HG02759 (cell line): ENCODE data around the gene SLC2A1.
"Not testable (repeated sequence)": the region's sequence is repeated elsewhere in the genome, so short reads cannot be mapped to it uniquely, and the experiment has no call there.

Experiments used
- ATAC-seq: cut with Tn5 transposase; IDR thresholded peaks from one replicate; pipeline ENCODE4 v1.9.1; 2021; ENCODE audit warnings: mild to moderate bottlenecking, moderate library complexity; ENCODE audit not compliant: unreplicated experiment

Gene SLC2A1

DNA sequence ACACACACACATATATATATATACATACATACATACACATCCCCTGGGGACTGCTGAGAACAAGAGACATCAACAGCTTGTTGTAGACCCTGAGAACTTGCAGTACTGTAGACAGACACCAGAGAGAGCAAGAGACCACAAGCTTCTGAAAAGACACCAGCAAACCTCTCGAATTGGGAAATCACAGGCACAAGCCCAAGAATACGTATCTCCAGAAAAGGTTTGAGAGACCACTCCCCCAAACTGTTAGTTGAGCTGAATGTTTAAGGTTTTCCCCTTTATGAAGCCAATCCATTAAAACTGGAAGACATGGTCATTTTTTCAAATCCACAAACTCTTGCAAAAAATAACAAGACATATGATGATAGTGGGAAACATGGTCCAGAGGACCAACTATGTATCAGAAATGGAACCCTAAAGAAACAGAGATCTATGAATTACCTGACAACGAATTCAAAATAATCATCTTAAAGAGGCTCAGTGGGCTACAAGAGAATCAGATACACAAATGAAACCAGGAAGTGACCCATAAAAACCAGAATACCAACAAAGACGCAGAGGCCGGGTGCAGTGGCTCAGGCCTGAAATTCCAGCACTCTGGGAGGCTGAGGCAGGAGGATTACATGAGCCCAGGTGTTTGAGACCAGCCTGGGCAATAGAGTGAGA, 45.1 kb downstream of the SLC2A1 start:
- ATAC-seq = no peak

DNA sequence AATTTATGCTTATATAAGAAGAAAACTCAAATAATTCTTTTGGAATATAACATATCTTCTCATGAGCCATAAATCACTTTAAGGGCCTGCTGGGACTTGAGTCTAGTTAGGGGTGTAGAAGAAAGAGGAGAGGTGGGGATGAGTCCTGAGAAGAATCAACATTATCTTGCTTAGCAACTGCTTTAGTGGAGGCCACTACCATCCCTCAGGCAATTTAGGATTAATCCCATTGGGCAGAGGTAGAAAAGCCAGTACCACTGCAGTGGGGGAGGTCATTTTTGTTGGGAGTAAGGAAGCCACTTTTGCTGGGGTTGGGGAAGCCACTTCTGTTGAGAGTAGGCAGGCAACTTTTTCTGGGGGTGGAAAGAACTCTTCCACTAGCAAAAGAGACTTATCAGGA, 47.7 kb downstream of the SLC2A1 start:
- ATAC-seq = no peak

DNA sequence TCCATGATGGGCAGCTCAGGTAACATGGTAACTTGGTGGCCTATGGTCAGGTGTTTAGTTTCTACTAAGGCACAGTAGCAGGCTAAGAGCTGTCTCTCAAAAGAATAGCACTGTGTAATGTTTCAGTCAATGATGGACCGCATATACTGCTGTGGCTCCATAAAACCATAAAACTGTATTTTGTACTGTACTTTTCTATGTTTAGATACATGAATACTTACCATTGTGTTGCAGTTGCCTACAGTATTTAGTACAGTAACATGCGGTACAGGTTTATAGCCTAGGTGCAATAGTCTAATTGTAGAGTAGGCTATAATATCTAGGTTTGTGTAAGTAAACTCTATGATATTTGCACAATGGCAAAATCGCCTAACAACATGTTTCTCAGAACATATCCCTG, 50.6 kb downstream of the SLC2A1 start:
- ATAC-seq = no peak

DNA sequence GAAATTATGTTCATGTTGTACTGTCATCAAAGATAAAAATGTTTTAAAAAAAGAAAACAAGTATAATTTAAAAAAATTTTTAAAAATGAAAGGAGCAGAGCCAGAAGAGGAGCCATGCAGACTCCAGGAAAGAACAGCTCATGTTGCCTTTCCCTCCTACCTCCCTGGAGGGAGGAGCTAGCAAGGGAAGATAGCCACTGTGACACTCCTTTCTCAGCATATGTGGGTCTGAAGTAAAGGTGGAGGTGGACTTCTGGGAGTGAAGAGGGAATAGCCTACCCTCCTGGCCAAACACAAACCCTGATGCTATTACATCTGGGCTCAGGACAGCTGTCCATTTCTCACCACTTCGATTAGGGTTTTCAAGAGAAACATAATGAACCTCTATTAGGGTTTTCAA, 54.2 kb downstream of the SLC2A1 start:
- ATAC-seq = no peak

DNA sequence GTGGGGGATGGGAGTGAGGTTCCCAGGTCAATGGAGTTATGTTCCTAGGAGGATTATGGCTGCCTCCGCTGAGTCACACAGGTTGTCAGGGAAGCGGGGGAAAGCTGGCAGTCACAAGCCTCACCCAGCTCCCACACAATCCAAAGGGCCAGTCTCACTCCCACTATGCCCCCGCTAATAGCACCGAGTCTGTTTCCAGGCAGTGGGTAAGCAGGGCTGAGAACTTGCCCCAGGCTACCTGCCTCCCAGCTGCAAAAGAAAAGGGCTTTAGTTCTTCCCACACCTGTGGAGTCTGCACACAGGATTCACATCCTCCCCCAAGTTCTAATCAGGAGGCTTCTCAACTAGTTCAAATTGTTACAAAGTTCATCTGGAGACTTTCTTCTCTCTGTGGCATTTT, 58.7 kb downstream of the SLC2A1 start:
- not testable (repeated sequence) for ATAC-seq

DNA sequence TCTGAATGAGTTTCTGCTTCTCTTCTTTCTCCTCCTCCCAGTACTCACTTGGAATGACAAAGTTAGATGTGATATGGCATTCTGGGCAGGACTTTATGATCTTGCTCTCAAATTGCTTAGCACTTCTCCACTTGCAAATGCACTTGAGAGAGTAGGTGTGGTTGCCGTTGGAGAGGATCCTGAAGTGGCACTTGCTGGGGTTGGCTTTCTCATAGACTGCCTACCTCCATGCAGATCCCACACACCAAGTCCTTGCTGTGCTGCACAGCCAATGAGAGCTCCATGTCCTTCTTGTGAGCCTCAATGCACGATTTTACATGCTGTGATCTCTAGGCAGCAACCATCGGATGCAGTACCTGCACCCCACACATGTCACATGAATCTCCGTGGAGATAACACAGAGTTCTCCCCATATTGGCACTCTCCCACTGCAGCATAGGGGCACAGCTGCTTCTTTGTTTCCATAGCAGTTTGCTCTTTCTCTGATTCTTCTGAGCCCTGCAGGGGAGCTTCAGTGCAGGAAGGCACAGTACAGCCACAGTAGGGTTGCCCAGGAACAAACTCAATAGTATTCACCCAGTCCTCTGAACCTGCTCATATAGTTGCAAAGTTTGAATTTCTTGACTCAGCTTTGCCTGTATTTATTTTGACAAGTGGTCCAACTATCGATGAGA, 67.1 kb downstream of the SLC2A1 start:
- no peak for ATAC-seq

- no peak for ATAC-seq
These were observed 69.4 kb downstream of the SLC2A1 start for GRCh38 chr1:42889264-42889663.

DNA sequence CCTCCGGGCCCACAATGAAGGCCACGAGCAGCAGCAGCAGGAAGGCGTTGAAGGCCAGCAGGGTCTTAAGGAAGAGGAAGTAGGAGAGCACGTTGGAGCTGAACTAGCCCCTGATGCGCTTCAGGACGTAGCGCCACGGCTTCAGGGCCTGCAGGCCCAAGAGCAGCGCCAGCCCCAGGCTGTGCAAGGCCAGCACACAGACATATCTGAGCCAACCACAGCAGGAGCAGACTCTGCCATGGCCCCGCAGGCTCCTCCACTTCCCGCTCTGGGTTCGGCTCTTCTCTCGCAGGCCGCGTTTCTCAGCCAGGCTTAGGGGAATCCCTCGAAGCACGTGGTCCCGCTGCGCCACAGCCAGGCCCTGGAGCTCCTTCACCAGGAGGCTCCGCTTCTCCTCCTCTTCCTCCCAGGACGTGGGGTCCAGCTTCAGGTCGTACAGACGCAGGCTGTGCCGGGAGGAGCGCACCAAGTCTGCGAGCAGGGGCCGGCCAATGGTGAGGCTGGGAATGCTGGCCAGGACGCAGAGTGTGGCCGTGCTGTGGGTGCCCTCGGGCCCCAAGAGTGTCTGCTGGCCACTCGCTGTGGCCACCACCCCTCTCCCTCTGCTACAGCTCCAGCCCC, 70.5 kb downstream of the SLC2A1 start:
- ATAC-seq = no peak

DNA sequence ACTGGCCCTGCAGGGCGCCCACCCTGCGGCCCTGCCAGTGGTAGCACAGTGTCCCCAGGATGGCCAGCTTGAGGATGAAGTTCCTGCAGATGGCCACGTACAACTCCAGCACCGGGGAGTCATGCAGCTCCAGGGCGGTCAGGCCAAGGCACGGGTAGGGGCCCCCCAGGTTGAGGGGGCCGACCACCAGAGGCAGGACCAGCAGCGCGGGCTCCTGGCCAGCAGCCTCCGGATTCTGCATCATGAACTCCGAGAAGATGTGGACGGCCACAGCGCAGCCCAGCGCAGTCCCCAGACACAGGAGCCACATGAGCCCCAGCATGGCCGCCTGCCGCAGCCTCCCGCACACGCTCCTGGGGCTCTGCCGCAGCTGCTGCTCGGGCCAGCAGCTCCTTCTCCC, 71.3 kb downstream of the SLC2A1 start:
- no peak for ATAC-seq

DNA sequence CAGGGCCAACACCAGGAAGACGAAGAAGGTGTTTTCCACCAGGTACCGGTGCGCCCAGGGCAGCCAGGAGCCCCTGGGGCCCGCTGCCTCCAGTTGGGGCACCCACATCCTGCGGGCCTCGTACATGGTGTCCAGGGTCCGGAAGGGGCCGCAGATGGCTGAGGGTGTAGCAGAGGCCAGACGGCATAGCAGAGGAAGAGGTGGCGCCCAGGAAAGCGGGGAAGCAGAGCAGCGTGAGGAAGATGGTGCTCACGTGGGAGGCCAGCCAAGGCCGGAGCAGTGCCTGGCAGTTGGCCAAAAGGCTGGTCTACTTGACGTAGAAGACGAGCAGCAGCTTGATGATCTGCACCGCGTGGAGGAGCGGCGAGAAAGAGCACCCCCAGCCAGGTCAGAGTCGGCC, 71.9 kb downstream of the SLC2A1 start:
- ATAC-seq = no peak

- ATAC-seq = no peak
These were observed 72.5 kb downstream of the SLC2A1 start for GRCh38 chr1:42886046-42886739.

DNA sequence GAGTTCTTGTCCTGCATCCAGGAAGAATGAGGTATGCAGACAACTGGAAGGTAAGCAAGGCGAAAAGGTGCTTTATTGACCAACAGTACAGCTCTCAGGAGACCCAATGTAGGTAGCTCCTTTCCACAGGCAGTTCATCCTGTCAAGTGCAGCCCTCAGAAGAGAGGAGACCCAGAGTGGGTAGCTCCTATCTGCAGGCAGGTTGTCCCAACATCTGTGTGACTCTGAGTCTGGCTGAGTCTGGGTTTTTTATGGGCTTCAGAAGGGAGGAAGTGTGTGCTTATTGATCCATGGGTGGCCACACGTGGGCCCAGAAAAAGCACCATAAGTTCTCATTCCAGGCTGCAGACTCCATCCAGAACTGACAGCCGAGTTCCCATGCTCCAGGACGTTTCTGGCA, 78.3 kb downstream of the SLC2A1 start:
- ATAC-seq = no peak

- no peak for ATAC-seq
These were observed 81.3 kb downstream of the SLC2A1 start for GRCh38 chr1:42877380-42877779.

DNA sequence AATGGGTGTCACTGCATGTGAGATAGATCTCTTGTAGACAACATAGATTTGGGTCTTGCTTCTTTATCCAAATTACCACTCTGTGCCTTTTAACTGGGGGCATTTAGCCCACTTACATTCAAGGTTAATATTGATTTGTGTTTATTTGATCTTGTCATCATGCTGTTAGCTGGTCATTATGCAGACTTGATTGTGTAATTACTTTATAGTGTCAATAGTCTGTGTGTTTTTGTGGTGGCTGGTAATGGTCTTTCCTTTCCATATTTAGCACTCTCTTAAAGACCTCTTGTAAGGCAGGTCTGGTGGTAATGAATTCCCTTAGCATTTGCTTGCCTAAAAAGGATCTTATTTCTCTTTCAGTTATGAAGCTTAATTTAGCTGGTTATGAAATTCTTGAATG, 82.7 kb downstream of the SLC2A1 start:
- no peak for ATAC-seq
